GM18858 (cell line): ENCODE measurements around the gene HNRNPL.
"Not testable (repeated sequence)": the region's sequence is repeated elsewhere in the genome, so short reads cannot be mapped to it uniquely, and the experiment has no call there.

ENCODE experiments used
- ATAC-seq: cut with Tn5 transposase; IDR thresholded peaks from one replicate; pipeline ENCODE4 v1.9.1; 2021; ENCODE audit not compliant: unreplicated experiment

Gene HNRNPL

GRCh38 chr19:38830039-38830733 lies 19.6 kb downstream of the HNRNPL start:
- no peak for ATAC-seq

- not testable (repeated sequence) for ATAC-seq
Measured at GRCh38 chr19:38829203-38829602, 20.6 kb downstream of the HNRNPL start.

- ATAC-seq = no peak
Measured at GRCh38 chr19:38826856-38827551, 22.8 kb downstream of the HNRNPL start.

GRCh38 chr19:38825936-38826335 lies 23.9 kb downstream of the HNRNPL start:
- ATAC-seq = not testable (repeated sequence)

- ATAC-seq = not testable (repeated sequence)
Measured at GRCh38 chr19:38821230-38821825, 28.5 kb downstream of the HNRNPL start.

- no peak for ATAC-seq
Measured at GRCh38 chr19:38819231-38819920, 30.4 kb downstream of the HNRNPL start.

GRCh38 chr19:38817081-38817480 lies 32.7 kb downstream of the HNRNPL start:
- ATAC-seq = no peak

GRCh38 chr19:38816131-38816750 lies 33.5 kb downstream of the HNRNPL start:
- ATAC-seq = no peak

- ATAC-seq = no peak
Measured at GRCh38 chr19:38815059-38816001, 34.5 kb downstream of the HNRNPL start.

GRCh38 chr19:38813932-38814331 lies 35.9 kb downstream of the HNRNPL start:
- not testable (repeated sequence) for ATAC-seq

- no peak for ATAC-seq
Measured at GRCh38 chr19:38813323-38813722, 36.5 kb downstream of the HNRNPL start.

- no peak for ATAC-seq
Measured at GRCh38 chr19:38812841-38813320, 36.9 kb downstream of the HNRNPL start, which contains the start of gene LGALS4. Gene LGALS4, minus strand, starts transcription at chr19:38812945. Its CDS starts 59 bp downstream, at chr19:38812886.

GRCh38 chr19:38812009-38812840 lies 37.6 kb downstream of the HNRNPL start:
- no peak for ATAC-seq

GRCh38 chr19:38809592-38810252 lies 40.1 kb downstream of the HNRNPL start:
- no peak for ATAC-seq

- ATAC-seq = no peak
Measured at GRCh38 chr19:38808741-38809140, 41.0 kb downstream of the HNRNPL start.

- not testable (repeated sequence) for ATAC-seq
Measured at GRCh38 chr19:38807374-38808098, 42.2 kb downstream of the HNRNPL start.

GRCh38 chr19:38806371-38806770 lies 43.4 kb downstream of the HNRNPL start:
- no peak for ATAC-seq

- ATAC-seq = no peak
Measured at GRCh38 chr19:38805180-38805579, 44.6 kb downstream of the HNRNPL start.
